ENCODE data around the gene CFAP70. TPM values are rescaled to one million over a fixed set of nuclear protein-coding genes. Genes with fewer than 3 reads are reported as not detected.
"Not testable (repeated sequence)": the region's sequence is repeated elsewhere in the genome, so short reads cannot be mapped to it uniquely, and the experiment has no call there.

CFAP70 gene
- total and polyA plus RNA-seq, 4 donors = 4.7 to 22.6 (median 11.5) TPM

GRCh38 chr10:73262880-73263555 is 95.6 kb downstream of the CFAP70 start:
- no peak overlapping the region for H3K27ac ChIP-seq (ENCODE audit: low read depth, low read length)
- H3K27me3 ChIP-seq (ENCODE audit: control insufficient read depth, insufficient read depth, low read length) = no peaks in the 10 kb centered on the region
- no peaks in the 10 kb centered on the region for H3K4me1 ChIP-seq (ENCODE audit: control insufficient read depth, insufficient read depth, low read length)
- no peak overlapping the region for H3K4me3 ChIP-seq (ENCODE audit: low read depth, low read length)
- no peaks in the 10 kb centered on the region for H3K36me3 ChIP-seq (ENCODE audit: control insufficient read depth, insufficient read depth, low read length)
- WGBS (ENCODE audit: insufficient coverage) = no CpG with 5 or more reads among the region's 5 CpGs
- no peak for DNase-seq (ENCODE audit: low read depth in 4 of 6, low spot score in 6 of 6)
- no peaks in the 10 kb centered on the region for H3K9me3 ChIP-seq (ENCODE audit: control insufficient read depth, insufficient read depth, low read length)

- Histone ChIP-seq H3K4me3 (ENCODE audit: low read depth, low read length) (no peak overlapping the region), H3K27ac (ENCODE audit: low read depth, low read length) (no peak overlapping the region), H3K27me3 (ENCODE audit: control insufficient read depth, insufficient read depth, low read length) (no peaks in the 10 kb centered on the region), H3K36me3 (ENCODE audit: control insufficient read depth, insufficient read depth, low read length) (no peaks in the 10 kb centered on the region), H3K9me3 (ENCODE audit: control insufficient read depth, insufficient read depth, low read length) (no peaks in the 10 kb centered on the region), H3K4me1 (ENCODE audit: control insufficient read depth, insufficient read depth, low read length) (no peaks in the 10 kb centered on the region)
- WGBS (ENCODE audit: insufficient coverage) = no CpG with 5 or more reads among the region's 4 CpGs
- DNase-seq (ENCODE audit: low read depth in 4 of 6, low spot score in 6 of 6) = no peak
Measured at GRCh38 chr10:73262105-73262730, 96.4 kb downstream of the CFAP70 start.

- no peaks in the 10 kb centered on the region for H3K4me1 ChIP-seq (ENCODE audit: control insufficient read depth, insufficient read depth, low read length)
- no peak overlapping the region for H3K4me3 ChIP-seq (ENCODE audit: low read depth, low read length)
- WGBS (ENCODE audit: insufficient coverage) = 100% methylated on average over 3 of the region's 9 CpGs
- H3K36me3 ChIP-seq (ENCODE audit: control insufficient read depth, insufficient read depth, low read length) = no peaks in the 10 kb centered on the region
- DNase-seq (ENCODE audit: low read depth in 4 of 6, low spot score in 6 of 6) = no peak
- no peaks in the 10 kb centered on the region for H3K27me3 ChIP-seq (ENCODE audit: control insufficient read depth, insufficient read depth, low read length)
- no peak overlapping the region for H3K27ac ChIP-seq (ENCODE audit: low read depth, low read length)
- no peaks in the 10 kb centered on the region for H3K9me3 ChIP-seq (ENCODE audit: control insufficient read depth, insufficient read depth, low read length)
Measured at GRCh38 chr10:73261362-73261995, 97.2 kb downstream of the CFAP70 start.

- not testable (repeated sequence) for H3K4me3 ChIP-seq (ENCODE audit: low read depth, low read length); H3K4me1 ChIP-seq (ENCODE audit: control insufficient read depth, insufficient read depth, low read length); H3K36me3 ChIP-seq (ENCODE audit: control insufficient read depth, insufficient read depth, low read length); H3K27me3 ChIP-seq (ENCODE audit: control insufficient read depth, insufficient read depth, low read length); H3K9me3 ChIP-seq (ENCODE audit: control insufficient read depth, insufficient read depth, low read length); H3K27ac ChIP-seq (ENCODE audit: low read depth, low read length); DNase-seq (ENCODE audit: low read depth in 4 of 6, low spot score in 6 of 6)
- WGBS (ENCODE audit: insufficient coverage) = 90% methylated on average over 8 of the region's 10 CpGs
Measured at GRCh38 chr10:73258612-73259011, 100.1 kb downstream of the CFAP70 start.

- WGBS (ENCODE audit: insufficient coverage) = 0% methylated on average over 3 of the region's 4 CpGs
- Histone ChIP-seq H3K9me3 (ENCODE audit: control insufficient read depth, insufficient read depth, low read length) (no peaks in the 10 kb centered on the region), H3K4me1 (ENCODE audit: control insufficient read depth, insufficient read depth, low read length) (peaks cover 10% of the 10 kb centered on the region), H3K4me3 (ENCODE audit: low read depth, low read length) (peak overlapping the region; percentile 98), H3K27me3 (ENCODE audit: control insufficient read depth, insufficient read depth, low read length) (no peaks in the 10 kb centered on the region), H3K27ac (ENCODE audit: low read depth, low read length) (peak overlapping the region; percentile 94), H3K36me3 (ENCODE audit: control insufficient read depth, insufficient read depth, low read length) (peaks cover 21% of the 10 kb centered on the region)
- DNase-seq (ENCODE audit: low read depth in 4 of 6, low spot score in 6 of 6) = no peak
Measured at GRCh38 chr10:73253225-73253555, 105.5 kb downstream of the CFAP70 start.

- DNase-seq (ENCODE audit: low read depth in 4 of 6, low spot score in 6 of 6) = peak; percentile 95 to 99 (median 97)
- H3K9me3 ChIP-seq (ENCODE audit: control insufficient read depth, insufficient read depth, low read length) = no peaks in the 10 kb centered on the region
- peaks cover 21% of the 10 kb centered on the region for H3K36me3 ChIP-seq (ENCODE audit: control insufficient read depth, insufficient read depth, low read length)
- H3K4me1 ChIP-seq (ENCODE audit: control insufficient read depth, insufficient read depth, low read length) = peaks cover 10% of the 10 kb centered on the region
- H3K27me3 ChIP-seq (ENCODE audit: control insufficient read depth, insufficient read depth, low read length) = no peaks in the 10 kb centered on the region
- peak within 1 kb of the TSS; percentile 98 for H3K4me3 ChIP-seq (ENCODE audit: low read depth, low read length)
- WGBS (ENCODE audit: insufficient coverage) = 0% methylated on average over 44 of the region's 51 CpGs
- H3K27ac ChIP-seq (ENCODE audit: low read depth, low read length) = peak within 1 kb of the TSS; percentile 94
Measured at GRCh38 chr10:73252445-73253224, 106.0 kb downstream of the CFAP70 start, which contains the start of gene MRPS16. TSS of gene MRPS16 (minus strand) at chr10:73252644. CDS start at chr10:73252482, 162 bp downstream.

- H3K4me1 ChIP-seq (ENCODE audit: control insufficient read depth, insufficient read depth, low read length) = peaks cover 10% of the 10 kb centered on the region
- H3K27me3 ChIP-seq (ENCODE audit: control insufficient read depth, insufficient read depth, low read length) = no peaks in the 10 kb centered on the region
- WGBS (ENCODE audit: insufficient coverage) = 16% methylated on average over 22 of the region's 23 CpGs
- no peak for DNase-seq (ENCODE audit: low read depth in 4 of 6, low spot score in 6 of 6)
- peak overlapping the region; percentile 94 for H3K27ac ChIP-seq (ENCODE audit: low read depth, low read length)
- peak overlapping the region; percentile 98 for H3K4me3 ChIP-seq (ENCODE audit: low read depth, low read length)
- peaks cover 21% of the 10 kb centered on the region for H3K36me3 ChIP-seq (ENCODE audit: control insufficient read depth, insufficient read depth, low read length)
- no peaks in the 10 kb centered on the region for H3K9me3 ChIP-seq (ENCODE audit: control insufficient read depth, insufficient read depth, low read length)
Measured at GRCh38 chr10:73251683-73252444, 106.8 kb downstream of the CFAP70 start.

- Histone ChIP-seq H3K4me1 (ENCODE audit: control insufficient read depth, insufficient read depth, low read length) (peaks cover 14% of the 10 kb centered on the region), H3K36me3 (ENCODE audit: control insufficient read depth, insufficient read depth, low read length) (peaks cover 25% of the 10 kb centered on the region), H3K9me3 (ENCODE audit: control insufficient read depth, insufficient read depth, low read length) (no peaks in the 10 kb centered on the region), H3K27ac (ENCODE audit: low read depth, low read length) (no peak overlapping the region), H3K4me3 (ENCODE audit: low read depth, low read length) (no peak overlapping the region), H3K27me3 (ENCODE audit: control insufficient read depth, insufficient read depth, low read length) (no peaks in the 10 kb centered on the region)
- no peak for DNase-seq (ENCODE audit: low read depth in 4 of 6, low spot score in 6 of 6)
- 83% methylated on average over 3 of the region's 5 CpGs for WGBS (ENCODE audit: insufficient coverage)
Measured at GRCh38 chr10:73248259-73248724, 110.4 kb downstream of the CFAP70 start.
